IMR-90 (cell line): ENCODE results near the gene CALCOCO1. TPM values are rescaled to one million over a fixed set of nuclear protein-coding genes. Genes with fewer than 3 reads are reported as not detected.

ENCODE experiments used
- ATAC-seq: fragments of 200-7000 bp; cut with Tn5 transposase; 2 replicates; pipeline ENCODE4 v1.9.1; 2020; ENCODE audit warnings: low read depth, mild to moderate bottlenecking, moderate library complexity
- BruUV-seq: library from RNA; stranded (reverse); fragments of 400-500 nt; replicated peaks from 2 replicates; lab custom pipeline; 2021; lab: Mats Ljungman, UMichigan
- CTCF ChIA-PET: fragments of 300-600 bp; formaldehyde crosslinking; extraction: SDS; loops from one replicate; lab custom pipeline; 2021; ENCODE audit warnings: antibody characterized with exemption; lab: Yijun Ruan, JAX
- POLR2A ChIA-PET: fragments of 300-600 bp; sonication (Branson Sonifier 250); formaldehyde crosslinking; loops from one replicate; lab custom pipeline; 2022; ENCODE audit warnings: antibody characterized with exemption; ENCODE audit not compliant: unreplicated experiment; lab: Charles Lee
- DNase-seq: peaks from one replicate; pipeline ENCODE4 v3.0.0; 2013
- H2AFZ ChIP-seq: replicated peaks from 2 replicates; pipeline ENCODE3; 2013; ENCODE audit warnings: low read length, mild to moderate bottlenecking; ENCODE audit not compliant: poor library complexity
- H2AK5ac ChIP-seq: 2 replicates; pipeline ENCODE4 v1.6.1; 2013; ENCODE audit warnings: low read depth, low read length, inconsistent platforms
- H2AK9ac ChIP-seq: replicated peaks from 2 replicates; pipeline ENCODE3; 2013; ENCODE audit warnings: mild to moderate bottlenecking, low read depth, low read length, moderate library complexity; ENCODE audit not compliant: poor library complexity
- H2BK120ac ChIP-seq: 2 replicates; pipeline ENCODE4 v1.6.1; 2013; ENCODE audit warnings: low read depth, low read length, inconsistent platforms
- H2BK15ac ChIP-seq: 3 replicates; pipeline ENCODE4 v1.6.1; 2013; ENCODE audit warnings: low read depth, low read length, inconsistent platforms
- H2BK20ac ChIP-seq: 2 replicates; pipeline ENCODE4 v1.6.1; 2013; ENCODE audit warnings: low read depth, mild to moderate bottlenecking, inconsistent platforms, low read length, moderate library complexity
- H2BK5ac ChIP-seq: 2 replicates; pipeline ENCODE4 v1.6.1; 2013; ENCODE audit warnings: mild to moderate bottlenecking, low read depth, low read length, inconsistent platforms; ENCODE audit not compliant: poor library complexity, severe bottlenecking
- H3K14ac ChIP-seq: replicated peaks from 2 replicates; pipeline ENCODE4 v1.6.1; 2013; ENCODE audit warnings: low read depth, low read length, inconsistent platforms
- H3K18ac ChIP-seq: 2 replicates; pipeline ENCODE4 v1.6.1; 2013; ENCODE audit warnings: low read depth, low read length, control low read depth
- H3K23ac ChIP-seq: 2 replicates; pipeline ENCODE4 v1.6.1; 2013; ENCODE audit warnings: low read depth, low read length, inconsistent platforms
- H3K27ac ChIP-seq: 2 replicates; pipeline ENCODE4 v1.5.1; 2013; ENCODE audit warnings: mild to moderate bottlenecking, control low read depth, low read length; ENCODE audit not compliant: insufficient read depth
- H3K27me3 ChIP-seq: 2 replicates; pipeline ENCODE4 v1.6.1; 2013; ENCODE audit warnings: low read length; ENCODE audit not compliant: control insufficient read depth, insufficient read depth
- H3K36me3 ChIP-seq: 2 replicates; pipeline ENCODE4 v1.6.1; 2013; ENCODE audit warnings: low read length, mixed read lengths; ENCODE audit not compliant: control insufficient read depth, insufficient read depth
- H3K4ac ChIP-seq: 2 replicates; pipeline ENCODE4 v1.6.1; 2013; ENCODE audit warnings: low read depth, low read length, inconsistent platforms
- H3K4me1 ChIP-seq: 2 replicates; pipeline ENCODE4 v1.6.1; 2013; ENCODE audit warnings: low read length, mixed read lengths; ENCODE audit not compliant: control insufficient read depth, insufficient read depth
- H3K4me2 ChIP-seq: 2 replicates; pipeline ENCODE4 v1.6.1; 2013; ENCODE audit warnings: low read depth, mild to moderate bottlenecking, control low read depth, low read length, moderate library complexity
- H3K4me3 ChIP-seq: 2 replicates; pipeline ENCODE4 v1.5.1; 2013; ENCODE audit warnings: low read depth, mild to moderate bottlenecking, control low read depth, low read length, moderate library complexity; ENCODE audit not compliant: insufficient read depth
- H3K56ac ChIP-seq: 2 replicates; pipeline ENCODE4 v1.6.1; 2013; ENCODE audit warnings: low read length, inconsistent platforms; ENCODE audit not compliant: insufficient read depth; ENCODE audit errors: extremely low read depth
- H3K79me1 ChIP-seq, 2 experiments: 2 replicates each; pipeline ENCODE4 v1.6.1; 2013; ENCODE audit warnings: low read length in 2 of 2, inconsistent platforms in 1 of 2, low read depth in 1 of 2
- H3K9ac ChIP-seq: 2 replicates; pipeline ENCODE4 v1.6.1; 2013; ENCODE audit warnings: low read depth, low read length, control low read depth
- H3K9me1 ChIP-seq: 2 replicates; pipeline ENCODE4 v1.6.1; 2013; ENCODE audit warnings: low read length, inconsistent platforms; ENCODE audit not compliant: insufficient read depth
- H3K9me3 ChIP-seq: 2 replicates; pipeline ENCODE4 v1.6.1; 2013; ENCODE audit warnings: low read length; ENCODE audit not compliant: control insufficient read depth, insufficient read depth
- H4K20me1 ChIP-seq: 2 replicates; pipeline ENCODE4 v1.6.1; 2013; ENCODE audit warnings: low read length, inconsistent platforms; ENCODE audit not compliant: insufficient read depth
- H4K5ac ChIP-seq: 2 replicates; pipeline ENCODE4 v1.6.1; 2013; ENCODE audit warnings: mild to moderate bottlenecking, low read depth, low read length, control low read depth
- H4K8ac ChIP-seq, 2 experiments: 2 replicates each; pipeline ENCODE4 v1.6.1; 2013; ENCODE audit warnings: low read depth in 2 of 2, low read length in 2 of 2, control low read depth in 1 of 2, inconsistent platforms in 1 of 2
- H4K91ac ChIP-seq: 2 replicates; pipeline ENCODE4 v1.6.1; 2013; ENCODE audit warnings: low read depth, low read length, inconsistent platforms; ENCODE audit not compliant: insufficient read depth
- BHLHE40 ChIP-seq: fragments of 150-350 bp; IDR thresholded peaks from 2 replicates; pipeline ENCODE4 v1.6.1; 2016; ENCODE audit warnings: mild to moderate bottlenecking, low read depth, low read length
- FOS ChIP-seq: fragments of 150-350 bp; IDR thresholded peaks from 2 replicates; pipeline ENCODE4 v1.6.1; 2016; ENCODE audit warnings: low read depth, low read length
- MXI1 ChIP-seq: IDR thresholded peaks from 2 replicates; pipeline ENCODE4 v1.6.1; 2012; ENCODE audit warnings: low read depth, mild to moderate bottlenecking, low read length, moderate library complexity, borderline replicate concordance
- RCOR1 ChIP-seq: IDR thresholded peaks from 2 replicates; pipeline ENCODE4 v1.6.1; 2012; ENCODE audit warnings: mild to moderate bottlenecking, low read length, improper control_type of control experiment; ENCODE audit not compliant: insufficient replicate concordance
- WGBS, 2 experiments: methylation state at CpG; one replicate each; pipeline versions ENCODE4 v1.1.5 to v1.1.7; 2013; ENCODE audit warnings: missing lambda C conversion rate in 2 of 2; ENCODE audit not compliant: insufficient read length in 1 of 2; ENCODE audit errors: extremely low coverage in 2 of 2; 5-methylcytosine and 5-hydroxymethylcytosine counted together
- dilution Hi-C: fragments of 300-500 bp; cut with HindIII; formaldehyde crosslinking; loops from one replicate; pipeline ENCODE4 v1.14.3; 2018; ENCODE audit warnings: low sequenced_read_pairs; ENCODE audit not compliant: unreplicated experiment
- in situ Hi-C: fragments of 300-500 bp; cut with MboI; formaldehyde crosslinking; loops from 3 replicates; pipeline ENCODE4 v1.14.3; 2019; ENCODE audit warnings: low sequenced_read_pairs, inconsistent platforms, mixed read lengths
- intact Hi-C: fragments of 100-400 bp; cut with micrococcal nuclease; formaldehyde crosslinking; loops from 2 replicates; pipeline ENCODE4 v1.10.0; 2022
- polyA plus RNA-seq, 3 experiments: library from polyadenylated mRNA; depleted of rRNA; stranded (reverse); fragments of >200 nt; gene quantifications; 2 replicates each; pipeline ENCODE4 v1.2.3, GENCODE V29; 2012; ENCODE audit warnings: low replicate concordance in 1 of 3
- total RNA-seq: library from RNA; depleted of rRNA; stranded (reverse); fragments of >200 nt; gene quantifications from 2 replicates; pipeline ENCODE4 v1.2.3, GENCODE V29; 2012
- TF ChIP-seq, protein P1 (sequence below): fragments of 150-350 bp; IDR thresholded peaks from 2 replicates; pipeline ENCODE4 v1.6.1; 2016; ENCODE audit warnings: low read depth, mild to moderate bottlenecking, low read length, moderate library complexity, borderline replicate concordance

CALCOCO1 gene
- total and polyA plus RNA-seq, 2 of the 4 experiments (the other 2 are of a cell fraction): 156 to 169 TPM

DNA sequence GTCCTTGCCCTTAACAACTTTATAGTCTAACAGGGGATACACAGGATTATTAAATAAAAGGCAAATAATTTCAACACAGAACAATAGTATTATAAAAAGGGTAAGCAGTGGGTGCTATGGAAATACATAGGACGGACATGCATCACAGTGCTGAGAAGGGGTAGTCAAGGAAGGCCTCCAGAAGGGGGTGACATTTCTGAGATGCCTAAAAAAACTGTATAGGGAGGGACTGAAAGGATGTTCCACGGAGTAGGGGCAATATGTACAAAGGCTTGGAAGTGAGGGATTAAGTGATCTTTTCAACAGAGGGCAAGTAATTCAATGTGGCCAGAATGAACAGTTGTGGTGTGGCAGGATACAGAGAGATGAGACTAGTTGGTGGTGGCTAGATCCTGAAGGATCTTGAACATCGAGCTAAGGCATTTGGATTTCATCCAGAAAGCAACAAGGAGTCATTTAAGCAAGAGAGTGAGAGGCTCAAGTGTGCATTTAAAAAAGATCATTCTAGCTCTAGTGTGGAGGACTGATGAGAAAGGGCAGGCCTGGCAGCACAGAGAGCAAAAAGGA is 42.5 kb downstream of the CALCOCO1 start:
- no peaks in the 10 kb centered on the region for H3K4me1 ChIP-seq
- ChIA-PET CTCF (interaction anchor here (0.6 kb wide), 2 partner anchors 301 to 648 kb away, joined by 3 read pairs; no protein-coding TSS in a partner anchor), POLR2A (no interaction called here)
- no peak overlapping the region for H4K5ac ChIP-seq
- no peak for TF ChIP-seq RCOR1
- no peak for TF ChIP-seq FOS
- TF ChIP-seq BHLHE40: no peak
- no peak for TF ChIP-seq MXI1
- TF ChIP-seq, protein P1, sequence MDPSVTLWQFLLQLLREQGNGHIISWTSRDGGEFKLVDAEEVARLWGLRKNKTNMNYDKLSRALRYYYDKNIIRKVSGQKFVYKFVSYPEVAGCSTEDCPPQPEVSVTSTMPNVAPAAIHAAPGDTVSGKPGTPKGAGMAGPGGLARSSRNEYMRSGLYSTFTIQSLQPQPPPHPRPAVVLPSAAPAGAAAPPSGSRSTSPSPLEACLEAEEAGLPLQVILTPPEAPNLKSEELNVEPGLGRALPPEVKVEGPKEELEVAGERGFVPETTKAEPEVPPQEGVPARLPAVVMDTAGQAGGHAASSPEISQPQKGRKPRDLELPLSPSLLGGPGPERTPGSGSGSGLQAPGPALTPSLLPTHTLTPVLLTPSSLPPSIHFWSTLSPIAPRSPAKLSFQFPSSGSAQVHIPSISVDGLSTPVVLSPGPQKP: no peak
- H3K27ac ChIP-seq: no peak overlapping the region
- no peak overlapping the region for H3K56ac ChIP-seq
- no peak overlapping the region for H3K4me3 ChIP-seq
- ATAC-seq: no peak
- no peak for DNase-seq
- H2BK15ac ChIP-seq: no peak overlapping the region
- no peak overlapping the region for H3K23ac ChIP-seq
- dilution Hi-C loops (no loop called here), intact Hi-C loops (no loop called here), in situ Hi-C loops (no loop called here)
- no peak overlapping the region for H3K14ac ChIP-seq
- no peak overlapping the region for H2AK9ac ChIP-seq
- no peaks in the 10 kb centered on the region for H4K20me1 ChIP-seq
- no peaks in the 10 kb centered on the region for H3K9me3 ChIP-seq
- H3K4ac ChIP-seq: no peak overlapping the region
- H3K18ac ChIP-seq: no peak overlapping the region
- H3K79me1 ChIP-seq: no peaks in the 10 kb centered on the region
- 73% methylated on average over 3 of the region's 3 CpGs; no CpG with 5 or more reads in 1 of the 2 experiments for WGBS, 2 experiments
- H2AK5ac ChIP-seq: no peak overlapping the region
- H3K9me1 ChIP-seq: no peaks in the 10 kb centered on the region
- H3K9ac ChIP-seq: no peak overlapping the region
- no peak overlapping the region for H3K4me2 ChIP-seq
- no peaks in the 10 kb centered on the region for H3K36me3 ChIP-seq
- no peak overlapping the region for H2BK120ac ChIP-seq
- no peak overlapping the region for H4K8ac ChIP-seq
- H2BK20ac ChIP-seq: no peak overlapping the region
- H4K91ac ChIP-seq: no peak overlapping the region
- no peak overlapping the region for H2BK5ac ChIP-seq
- no peak overlapping the region for H2AFZ ChIP-seq
- no TSS peak for BruUV-seq
- peaks cover 12% of the 10 kb centered on the region for H3K27me3 ChIP-seq
